Measurements from ENCODE around the gene SIPA1L3.

GRCh38 chr19:37991176-37991835 is 84.3 kb downstream of the SIPA1L3 start:
- no peak for TF ChIP-seq ZNF664 (tag by site-specific recombination; IDR thresholded peaks at IDR 0.05)
- no peak for TF ChIP-seq CTCF (tag by site-specific recombination; IDR thresholded peaks at IDR 0.05)
- TF ChIP-seq SALL2 (tag by site-specific recombination; IDR thresholded peaks at IDR 0.05; ENCODE audit: borderline replicate concordance): no peak
- no peak for TF ChIP-seq ZNF266 (tag by site-specific recombination; IDR thresholded peaks at IDR 0.05; ENCODE audit: low read depth)
- TF ChIP-seq AEBP2 (tag by site-specific recombination; IDR thresholded peaks at IDR 0.05; ENCODE audit: borderline replicate concordance): no peak
- TF ChIP-seq REST (tag by site-specific recombination; IDR thresholded peaks at IDR 0.05): no peak
- no peak for TF ChIP-seq ZNF174 (tag by site-specific recombination; IDR thresholded peaks at IDR 0.05)
- TF ChIP-seq ZBTB10 (tag by site-specific recombination; IDR thresholded peaks at IDR 0.05): no peak
- no peak for TF ChIP-seq ZNF175 (tag by site-specific recombination; IDR thresholded peaks at IDR 0.05)
- peak; percentile 72 for TF ChIP-seq SCRT2 (tag by site-specific recombination; IDR thresholded peaks at IDR 0.05)
- no peak for TF ChIP-seq ZNF362 (tag by site-specific recombination; IDR thresholded peaks at IDR 0.05)
- TF ChIP-seq ZNF19 (tag by site-specific recombination; IDR thresholded peaks at IDR 0.05; ENCODE audit: low read depth): no peak
- TF ChIP-seq ZNF248 (tag by site-specific recombination; IDR thresholded peaks at IDR 0.05): no peak
